NCI-H2171 treated with DMSO at 0.1 percent for 48 hours (cell line): ENCODE data around the gene SPATA19.

Experiments used
- DNase-seq: peaks from one replicate; lab custom pipeline; 2025; lab: John Stamatoyannopoulos, UW

SPATA19 gene

GRCh38 chr11:133835593-133836548 is 9.4 kb downstream of the SPATA19 start:
- no peak for DNase-seq

- peak; percentile 50 for DNase-seq
Observed at GRCh38 chr11:133834682-133835592, 10.4 kb downstream of the SPATA19 start.

GRCh38 chr11:133833898-133834681 is 11.2 kb downstream of the SPATA19 start:
- DNase-seq, result peak; percentile 7

- DNase-seq, result peak; percentile 39
Observed at GRCh38 chr11:133832991-133833897, 12.1 kb downstream of the SPATA19 start.

GRCh38 chr11:133832096-133832990 is 13.0 kb downstream of the SPATA19 start:
- DNase-seq, result no peak

- no peak for DNase-seq
Observed at GRCh38 chr11:133830931-133831907, 14.1 kb downstream of the SPATA19 start.

- DNase-seq, result no peak
Observed at GRCh38 chr11:133829566-133829965, 15.7 kb downstream of the SPATA19 start.

- DNase-seq, result no peak
Observed at GRCh38 chr11:133828871-133829270, 16.4 kb downstream of the SPATA19 start.

GRCh38 chr11:133827556-133827955 is 17.8 kb downstream of the SPATA19 start:
- no peak for DNase-seq

GRCh38 chr11:133826866-133827265 is 18.4 kb downstream of the SPATA19 start:
- no peak for DNase-seq

GRCh38 chr11:133825666-133826065 is 19.6 kb downstream of the SPATA19 start:
- DNase-seq, result no peak

GRCh38 chr11:133825156-133825555 is 20.2 kb downstream of the SPATA19 start:
- DNase-seq, result no peak

- no peak for DNase-seq
Observed at GRCh38 chr11:133824593-133824992, 20.7 kb downstream of the SPATA19 start.

- no peak for DNase-seq
Observed at GRCh38 chr11:133823614-133824013, 21.7 kb downstream of the SPATA19 start.

- DNase-seq, result no peak
Observed at GRCh38 chr11:133823211-133823610, 22.1 kb downstream of the SPATA19 start.

- peak; percentile 10 for DNase-seq
Observed at GRCh38 chr11:133821776-133822175, 23.5 kb downstream of the SPATA19 start.

- DNase-seq, result no peak
Observed at GRCh38 chr11:133819746-133820315, 25.5 kb downstream of the SPATA19 start.

GRCh38 chr11:133819114-133819513 is 26.2 kb downstream of the SPATA19 start:
- no peak for DNase-seq
